ENCODE data around the gene ZFPM1. TPM values are rescaled to one million over a fixed set of nuclear protein-coding genes. Genes with fewer than 3 reads are reported as not detected.
A peak's percentile ranks its signal among the peaks of the same experiment; 100 is the strongest.
"Not testable (repeated sequence)": the region's sequence is repeated elsewhere in the genome, so short reads cannot be mapped to it uniquely, and the experiment has no call there.

Gene ZFPM1
- 3.6 TPM for total RNA-seq
- long read RNA-seq, partial matches to known transcripts = 2 of 11 reads
- long read RNA-seq, other reads (novel, unspliced or antisense) = 9 of 11 reads

DNA sequence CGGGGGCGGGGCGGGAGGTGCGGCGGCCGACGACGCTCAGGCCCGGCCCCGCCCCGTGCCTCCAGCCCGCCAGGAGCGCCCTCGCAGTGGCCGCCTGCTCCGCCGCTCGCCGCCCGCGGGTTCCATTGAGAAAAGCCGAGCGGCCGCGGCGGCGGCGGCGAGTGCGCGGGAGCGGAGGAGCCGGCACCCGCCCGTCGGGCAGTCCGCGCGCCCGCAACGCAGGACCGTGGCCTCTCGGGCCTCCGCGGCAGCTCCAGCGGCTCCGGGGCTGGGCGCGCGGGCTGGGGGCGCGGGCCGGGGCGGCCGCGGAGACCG is at the start of gene ZFPM1:
ZFPM1 (plus strand) TSS at position 64 of the 315 bp plus-strand sequence. CDS start 359 bp downstream, outside the sequence.
- DNase-seq = no peak
- intact Hi-C loops (cut with DNase I) = no loop called here
- no peak for ATAC-seq (ENCODE audit: poor library complexity)

DNA sequence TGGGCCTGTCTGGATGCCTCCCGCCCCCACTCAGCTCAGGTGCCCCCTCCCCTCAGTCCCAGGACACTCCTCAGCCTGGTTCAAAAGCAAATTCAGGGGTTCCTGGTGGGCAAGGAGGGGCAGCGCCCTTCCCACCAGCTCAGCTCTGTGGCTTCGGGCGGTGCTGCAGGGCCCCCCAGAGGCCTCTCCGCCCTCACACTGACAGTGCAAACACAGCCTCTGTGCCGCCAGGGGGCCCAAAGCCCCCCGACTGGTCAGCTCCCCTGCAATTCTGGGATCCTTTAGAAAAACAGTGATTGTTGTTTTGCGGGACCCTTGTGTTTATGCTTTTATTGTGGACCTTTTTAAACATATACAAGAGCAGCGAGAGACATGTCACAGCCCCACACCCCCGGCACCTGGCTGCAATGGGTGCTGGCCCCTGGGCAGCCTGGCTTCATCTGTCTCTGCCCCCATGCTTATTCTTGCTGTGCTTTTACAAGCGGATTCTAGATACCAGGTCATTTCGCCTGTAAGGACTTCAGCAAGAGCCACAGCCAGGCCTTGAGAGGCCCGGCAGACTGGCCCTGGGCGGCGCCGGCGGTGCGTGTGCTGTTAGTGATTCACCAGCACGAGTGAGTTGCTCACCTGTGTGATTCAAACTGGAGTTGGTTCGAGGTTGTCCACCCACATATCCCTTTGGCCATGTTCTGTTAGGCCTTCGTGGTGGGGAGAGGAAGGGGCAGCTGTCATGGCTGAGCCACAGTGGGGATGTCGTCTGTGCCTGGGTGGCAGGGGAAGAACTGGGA is 49.1 kb upstream of the ZFPM1 start:
- DNase-seq (no peak), ATAC-seq (ENCODE audit: poor library complexity) (no peak)
- intact Hi-C loops (cut with DNase I) = no loop called here

DNA sequence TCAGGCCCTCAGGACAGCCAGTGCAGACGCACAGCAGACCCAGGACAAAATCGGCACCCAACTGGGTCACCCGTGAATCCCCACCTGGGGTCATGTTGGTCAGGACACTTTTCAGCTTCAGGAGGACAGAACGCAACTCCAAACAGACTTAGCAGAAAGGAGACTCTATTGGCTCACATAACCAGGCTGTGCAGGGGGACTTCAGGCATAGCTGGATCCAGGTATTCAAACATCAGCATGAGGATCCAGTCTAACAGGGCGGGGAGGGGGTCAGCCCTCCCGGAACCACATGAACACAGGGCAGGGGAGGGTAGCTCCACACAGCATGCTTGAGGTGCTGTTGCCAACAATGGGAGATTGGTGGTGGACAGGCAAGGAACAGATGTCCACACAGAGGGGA is 48.3 kb upstream of the ZFPM1 start:
- intact Hi-C loops (cut with DNase I) = no loop called here
- no peak for DNase-seq

DNA sequence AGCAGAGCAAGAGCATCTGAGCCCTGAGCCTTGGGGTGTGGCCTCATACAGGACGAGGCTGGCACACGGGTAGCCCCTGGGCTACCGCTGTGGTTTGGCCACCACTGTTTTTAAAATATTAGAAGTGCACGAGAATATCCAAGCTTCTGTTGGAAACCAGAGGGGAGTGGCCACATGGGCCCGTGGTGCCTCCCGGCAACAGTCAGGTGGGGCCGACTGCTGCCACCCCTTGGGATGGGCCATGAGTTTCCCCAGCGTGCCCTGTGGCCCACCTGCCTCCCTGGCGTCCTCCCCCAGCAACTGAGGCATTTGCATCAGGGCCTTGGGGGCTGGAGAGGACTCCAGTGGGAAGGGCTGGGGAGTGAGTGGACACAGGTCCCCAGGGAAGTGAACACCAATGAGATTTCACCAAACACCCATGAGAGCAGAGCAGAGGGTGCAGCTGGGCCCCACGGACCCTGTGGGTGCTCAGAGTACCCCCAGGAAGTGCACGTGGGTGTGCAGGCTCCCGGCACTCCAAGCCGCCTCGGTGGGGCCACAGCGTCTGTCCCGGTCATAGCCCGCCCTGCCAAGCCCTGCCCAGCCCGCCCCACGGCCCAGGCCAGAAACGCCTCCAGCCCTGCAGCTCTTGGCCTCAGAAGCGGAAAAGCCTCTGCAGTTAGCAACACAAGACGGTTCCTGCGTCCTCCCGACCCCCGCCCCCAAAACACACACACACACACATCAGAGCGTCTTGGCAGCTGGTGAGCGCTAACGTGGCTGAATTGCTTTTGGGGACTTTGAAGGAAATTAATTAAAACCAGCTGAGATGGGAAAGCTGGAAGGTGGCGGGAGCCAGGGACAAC is 47.6 kb upstream of the ZFPM1 start:
- intact Hi-C loops (cut with DNase I) = no loop called here
- DNase-seq (peak; percentile 68), ATAC-seq (ENCODE audit: poor library complexity) (peak; percentile 66)

More for the DNA sequence above, 48.3 kb upstream of the ZFPM1 start:
- no peak for ATAC-seq (ENCODE audit: poor library complexity)

DNA sequence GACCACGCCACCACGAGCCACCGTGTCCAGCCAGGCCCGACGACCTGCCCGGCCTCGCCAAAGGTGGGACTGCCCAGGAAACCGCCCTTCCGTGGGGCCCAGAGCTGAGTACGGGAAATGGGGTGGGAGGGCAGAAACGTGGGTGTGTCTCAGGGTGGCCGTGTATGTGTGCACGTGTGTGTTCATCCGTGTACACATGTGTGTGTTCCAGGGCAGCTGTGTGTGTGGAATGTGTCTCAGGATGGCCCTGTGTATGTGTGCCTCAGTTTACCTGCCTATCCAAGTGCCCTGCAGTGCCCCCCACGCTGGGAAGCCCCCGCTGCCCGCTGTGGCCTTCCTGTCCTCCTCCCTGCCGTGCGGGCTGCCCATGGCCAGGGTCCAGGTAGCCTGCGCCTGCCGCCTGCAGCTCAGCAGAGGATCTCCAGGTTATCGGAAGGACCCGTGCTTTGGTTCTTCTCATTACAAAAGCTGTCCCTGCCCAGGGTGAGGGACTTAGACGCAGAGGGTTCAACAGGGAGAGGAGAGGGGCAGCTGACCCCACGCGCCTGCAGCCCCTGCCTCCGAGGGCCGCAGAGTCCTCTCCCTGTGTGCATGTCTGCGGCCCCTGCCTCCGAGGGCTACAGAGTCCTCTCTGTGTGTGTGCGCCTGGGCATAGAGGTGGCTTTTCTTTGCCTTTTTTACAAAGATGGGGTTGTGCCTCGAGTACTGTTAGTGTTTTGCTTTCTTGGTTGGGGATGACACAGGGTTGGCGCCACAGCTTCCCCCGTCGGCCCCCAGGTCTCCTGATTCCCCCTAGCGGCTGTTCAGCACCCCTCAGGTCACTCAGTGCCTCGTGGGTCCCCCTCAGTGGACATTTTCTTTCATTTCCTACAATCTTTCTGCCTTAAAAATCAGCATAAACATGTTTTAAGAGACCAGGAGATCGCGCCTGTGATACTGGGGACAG is 46.7 kb upstream of the ZFPM1 start:
- DNase-seq (no peak), ATAC-seq (ENCODE audit: poor library complexity) (no peak)
- intact Hi-C loops (cut with DNase I) = no loop called here

DNA sequence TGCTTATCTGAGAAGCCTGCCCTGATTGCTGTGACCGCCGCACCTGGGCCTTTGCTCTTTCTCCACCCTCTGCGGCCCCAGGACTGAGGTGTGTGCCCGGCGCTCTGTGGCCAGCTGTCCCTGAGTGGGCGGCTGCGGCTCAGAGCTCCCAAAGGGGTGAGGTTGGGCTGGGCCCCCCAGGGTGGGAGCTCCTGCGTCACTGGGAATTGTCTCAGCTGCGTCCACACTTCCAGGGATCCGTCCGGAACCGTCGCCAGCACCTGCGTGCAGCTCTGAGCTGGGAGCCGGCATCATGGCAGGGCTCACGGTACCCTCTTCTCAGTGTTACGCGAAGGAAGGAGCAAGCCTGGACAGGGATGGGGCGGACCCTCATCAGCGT is 46.0 kb upstream of the ZFPM1 start:
- intact Hi-C loops (cut with DNase I) = no loop called here
- no peak for ATAC-seq (ENCODE audit: poor library complexity)
- no peak for DNase-seq

DNA sequence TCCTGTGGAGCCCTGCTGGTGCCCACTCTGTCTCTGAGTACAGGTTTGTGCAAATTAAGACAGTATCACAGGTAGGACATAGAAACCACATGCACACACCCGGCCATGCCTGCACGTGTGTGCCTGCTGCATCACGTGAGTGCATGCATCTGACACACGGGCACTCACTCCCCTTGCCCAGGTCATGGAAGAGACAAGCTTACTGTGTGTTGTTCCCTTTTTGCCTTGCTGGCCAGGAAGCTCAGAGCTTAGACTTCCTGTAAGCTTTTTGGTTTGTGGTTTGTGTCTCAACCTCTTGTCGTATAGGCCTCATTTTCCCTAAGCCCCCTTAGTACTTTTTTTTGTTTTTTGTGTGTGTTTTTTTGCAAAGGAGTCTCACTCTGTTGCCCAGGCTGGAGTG is 45.3 kb upstream of the ZFPM1 start:
- no peak for ATAC-seq (ENCODE audit: poor library complexity)
- no peak for DNase-seq
- intact Hi-C loops (cut with DNase I) = no loop called here

DNA sequence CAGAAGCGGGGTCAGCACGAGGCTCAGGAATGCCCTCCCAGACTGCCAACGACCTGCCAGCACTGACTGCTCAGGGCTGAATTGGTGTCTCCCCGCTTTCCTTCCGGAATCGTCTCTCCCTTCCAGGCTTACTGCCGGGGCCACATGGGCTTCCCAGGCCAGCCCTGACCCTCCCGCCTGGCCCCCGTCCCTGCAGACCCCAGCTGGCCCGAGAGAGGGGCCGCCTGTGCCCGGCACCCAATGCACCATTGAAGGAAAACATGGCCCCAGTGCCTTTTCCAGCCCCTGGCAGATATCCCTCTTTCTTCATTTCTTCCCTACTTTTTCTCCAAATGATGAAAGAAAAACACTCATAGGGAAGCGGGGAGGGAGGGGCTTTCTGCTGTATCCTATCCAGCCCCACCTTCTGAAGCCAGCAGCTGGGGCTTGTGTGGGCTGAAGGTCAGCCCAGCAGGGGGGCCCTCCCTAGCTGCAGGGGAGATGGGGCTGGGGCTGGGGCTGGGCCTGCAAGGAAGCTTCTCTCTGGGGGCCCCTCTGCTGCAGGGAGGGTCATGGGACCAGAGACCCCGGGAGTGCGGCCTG is 44.4 kb upstream of the ZFPM1 start:
- intact Hi-C loops (cut with DNase I) = no loop called here
- DNase-seq (no peak), ATAC-seq (ENCODE audit: poor library complexity) (no peak)

DNA sequence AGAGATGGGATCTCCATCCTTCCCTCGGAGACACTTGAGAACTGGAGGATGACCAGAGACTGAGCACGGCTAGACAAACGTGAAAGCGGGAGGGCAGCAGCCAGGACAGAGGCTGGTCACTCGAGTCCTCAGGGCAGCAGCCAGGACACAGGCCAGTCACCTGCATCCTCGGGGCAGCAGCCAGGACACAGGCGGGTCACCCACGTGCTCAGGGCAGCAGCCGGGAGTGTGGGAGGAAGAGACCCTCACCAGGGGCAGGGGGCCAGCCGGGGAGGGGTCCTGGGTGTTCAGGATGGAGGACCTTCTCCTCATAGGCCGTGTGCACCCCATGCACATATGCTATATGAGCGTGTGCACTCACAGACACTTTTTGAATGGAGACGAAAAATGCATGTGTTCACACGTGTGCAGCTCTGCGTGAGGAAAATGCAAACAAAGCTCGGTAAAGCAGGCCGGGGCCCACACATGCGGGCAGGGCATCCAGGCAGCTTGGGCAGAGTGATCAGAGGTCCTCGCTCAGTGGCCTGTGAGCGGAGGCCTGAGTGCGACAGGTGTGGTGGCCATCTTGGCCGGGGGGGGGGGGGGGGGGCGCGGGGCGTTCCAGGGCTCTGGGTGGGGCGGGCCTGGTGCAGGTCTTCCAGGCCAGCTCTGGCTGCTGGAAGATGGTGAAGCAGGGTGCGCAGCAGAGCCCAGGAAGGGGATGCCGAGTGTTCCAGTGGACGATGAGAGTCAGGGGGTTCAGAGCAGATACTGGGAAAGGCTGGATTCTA is 43.6 kb upstream of the ZFPM1 start:
- DNase-seq (no peak), ATAC-seq (ENCODE audit: poor library complexity) (no peak)
- intact Hi-C loops (cut with DNase I) = no loop called here

DNA sequence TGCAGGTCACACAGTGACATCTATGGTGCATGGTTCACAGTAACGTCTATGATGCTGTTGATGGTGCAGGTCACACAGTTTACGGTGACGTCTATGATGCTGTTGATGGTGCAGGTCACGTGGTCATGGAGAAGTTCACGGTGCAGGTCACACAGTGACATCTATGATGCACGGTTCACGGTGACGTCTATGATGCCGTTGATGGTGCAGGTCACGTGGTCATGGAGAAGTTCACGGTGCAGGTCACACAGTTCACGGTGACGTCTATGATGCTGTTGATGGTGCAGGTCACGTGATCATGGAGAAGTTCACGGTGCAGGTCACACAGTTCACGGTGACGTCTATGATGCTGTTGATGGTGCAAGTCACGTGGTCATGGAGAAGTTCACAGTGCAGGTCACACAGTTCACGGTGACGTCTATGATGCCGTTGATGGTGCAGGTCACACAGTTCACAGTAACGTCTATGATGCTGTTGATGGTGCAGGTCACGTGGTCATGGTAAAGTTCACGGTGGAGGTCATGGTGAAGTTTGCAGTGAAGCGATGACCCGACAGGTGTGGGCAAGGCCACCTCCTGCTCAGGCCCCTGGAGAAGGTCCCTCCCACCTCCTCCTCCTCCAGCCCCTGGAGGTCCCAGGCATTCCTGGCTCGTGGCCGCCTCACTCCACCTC is 42.6 kb upstream of the ZFPM1 start:
- intact Hi-C loops (cut with DNase I); DNase-seq; ATAC-seq (ENCODE audit: poor library complexity): not testable (repeated sequence)

DNA sequence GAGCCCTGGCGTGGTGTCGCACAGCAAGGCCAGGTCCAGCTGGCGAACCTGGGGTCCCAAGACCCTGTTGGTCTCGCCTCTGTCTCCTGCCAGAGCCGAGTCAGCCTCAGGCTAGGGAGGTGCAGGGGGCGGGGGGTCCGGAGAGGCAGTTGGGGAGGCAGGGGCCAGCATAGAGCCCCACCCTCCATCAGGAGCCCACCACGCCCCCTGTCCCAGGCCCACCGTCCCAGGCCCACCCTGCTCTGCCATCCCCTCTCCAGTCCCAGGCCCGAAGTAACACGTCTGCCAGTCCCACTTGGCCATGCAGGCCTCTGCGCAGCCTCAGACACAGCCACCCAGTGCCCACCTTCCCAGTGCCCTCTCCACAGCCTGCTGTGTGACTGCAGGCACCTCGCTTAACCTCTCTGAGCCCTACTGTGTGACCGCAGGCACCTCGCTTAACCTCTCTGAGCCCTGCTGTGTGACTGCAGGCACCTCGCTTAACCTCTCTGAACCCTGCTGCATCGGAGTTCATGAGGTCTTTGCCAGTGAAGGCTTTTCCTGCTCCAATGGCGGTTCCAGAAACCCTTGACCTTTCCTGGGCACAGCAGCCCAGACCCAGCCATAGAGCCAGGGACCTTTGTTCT is 41.0 kb upstream of the ZFPM1 start:
- intact Hi-C loops (cut with DNase I) = no loop called here
- DNase-seq (no peak), ATAC-seq (ENCODE audit: poor library complexity) (no peak)

DNA sequence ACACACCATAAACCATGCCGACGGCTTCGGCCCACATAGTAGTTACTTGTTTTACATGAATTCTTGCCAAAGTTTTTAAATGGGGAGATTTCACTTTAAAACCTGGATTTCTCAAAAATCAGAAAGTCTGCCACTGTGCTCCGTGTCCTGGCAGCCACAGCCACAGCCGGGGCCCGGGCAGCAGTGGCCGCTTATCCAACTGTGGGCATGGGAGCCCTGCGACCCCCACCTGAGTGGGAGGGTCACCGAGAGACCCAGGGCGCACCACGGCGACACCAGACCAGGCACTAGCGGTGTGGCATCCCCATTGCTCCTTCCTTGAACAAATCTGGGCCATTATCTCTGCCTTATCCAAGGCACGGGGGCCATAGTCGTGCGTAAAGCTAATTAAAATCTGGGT is 40.3 kb upstream of the ZFPM1 start:
- intact Hi-C loops (cut with DNase I) = no loop called here
- ATAC-seq (ENCODE audit: poor library complexity) (no peak), DNase-seq (no peak)

DNA sequence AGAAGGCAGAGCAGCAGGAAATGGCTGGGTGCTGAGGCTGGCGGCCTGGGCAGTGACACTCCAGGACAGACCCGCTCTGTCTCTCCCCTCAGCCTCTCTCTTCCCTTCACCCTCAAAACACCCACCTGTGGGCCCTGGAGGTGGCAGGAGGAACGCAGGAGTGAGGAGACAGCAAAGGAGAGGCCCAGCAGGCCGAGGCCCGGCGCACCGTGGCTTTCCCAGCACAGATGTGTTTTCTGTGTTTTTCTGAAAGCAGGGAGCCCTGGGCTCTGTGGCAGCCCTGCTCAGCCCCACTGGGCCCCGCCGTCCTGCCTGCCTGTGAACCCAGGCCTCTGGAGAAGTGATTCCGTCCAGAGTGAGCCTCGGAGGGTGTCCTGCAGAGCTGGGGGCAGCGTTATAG is 39.8 kb upstream of the ZFPM1 start:
- ATAC-seq (ENCODE audit: poor library complexity) = no peak
- intact Hi-C loops (cut with DNase I) = no loop called here
- no peak for DNase-seq

DNA sequence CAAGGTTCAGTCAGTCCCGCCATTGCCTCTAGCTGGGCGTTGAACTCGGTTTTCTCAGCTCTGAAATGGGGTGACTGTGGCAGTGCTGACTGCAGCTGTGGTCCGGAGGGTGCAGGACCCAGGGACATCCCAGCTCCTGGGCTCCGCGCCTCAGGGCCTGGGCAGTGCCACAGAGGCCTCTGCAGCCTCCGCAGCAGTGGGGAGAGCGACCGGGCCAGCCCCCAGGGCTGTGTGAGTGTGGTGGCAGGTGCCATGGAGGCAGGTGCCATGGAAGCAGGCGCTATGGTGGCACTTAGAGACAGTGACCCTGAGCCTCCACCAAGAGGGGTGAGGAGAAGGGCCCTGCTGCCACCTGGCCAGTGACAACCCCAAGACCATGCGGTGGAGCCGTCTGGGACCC is 39.4 kb upstream of the ZFPM1 start:
- DNase-seq (no peak), ATAC-seq (ENCODE audit: poor library complexity) (no peak)
- intact Hi-C loops (cut with DNase I) = no loop called here

DNA sequence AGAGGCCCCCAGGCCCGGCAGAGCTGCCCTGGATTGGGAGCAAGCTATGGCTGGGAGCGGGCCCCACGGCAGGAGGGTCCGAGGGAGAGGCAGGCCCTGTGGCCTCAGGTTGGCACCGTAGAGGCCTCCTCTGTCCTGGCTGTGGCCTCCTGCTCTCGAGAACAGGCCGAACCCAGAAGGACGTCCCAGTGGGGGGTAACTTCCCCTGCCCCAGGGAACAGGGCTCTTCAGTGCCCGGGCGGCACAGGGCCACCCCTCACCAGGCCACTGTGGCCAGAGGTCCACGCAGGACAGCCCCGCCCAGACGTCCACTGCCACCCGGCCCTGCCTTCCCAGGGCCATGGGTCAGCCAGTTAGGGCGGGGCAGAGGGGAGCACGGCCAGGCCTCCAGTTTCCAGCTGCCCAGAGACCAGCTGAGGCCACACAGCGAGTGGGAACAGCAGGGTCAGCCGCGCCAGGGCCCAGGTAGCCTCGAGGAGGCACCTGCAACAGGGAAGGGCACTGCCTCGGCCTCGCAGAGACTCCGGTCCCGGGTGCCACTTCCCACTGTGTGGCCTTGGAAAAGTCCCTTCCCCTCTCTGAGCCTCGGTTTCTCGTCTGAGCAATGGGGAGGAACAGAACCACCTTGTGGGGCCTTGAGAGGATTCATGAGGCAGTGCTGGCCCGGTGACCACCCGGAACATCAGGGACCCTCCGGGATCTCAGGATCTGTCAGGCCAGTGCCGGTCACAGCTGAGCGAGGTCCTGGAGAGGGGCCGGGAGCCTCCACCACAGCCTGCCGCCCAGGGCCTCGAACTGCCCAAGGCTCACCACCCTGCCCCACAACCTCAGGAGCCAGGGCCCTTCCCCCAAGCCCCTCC is 38.3 kb upstream of the ZFPM1 start:
- DNase-seq (no peak), ATAC-seq (ENCODE audit: poor library complexity) (no peak)
- intact Hi-C loops (cut with DNase I) = no loop called here

DNA sequence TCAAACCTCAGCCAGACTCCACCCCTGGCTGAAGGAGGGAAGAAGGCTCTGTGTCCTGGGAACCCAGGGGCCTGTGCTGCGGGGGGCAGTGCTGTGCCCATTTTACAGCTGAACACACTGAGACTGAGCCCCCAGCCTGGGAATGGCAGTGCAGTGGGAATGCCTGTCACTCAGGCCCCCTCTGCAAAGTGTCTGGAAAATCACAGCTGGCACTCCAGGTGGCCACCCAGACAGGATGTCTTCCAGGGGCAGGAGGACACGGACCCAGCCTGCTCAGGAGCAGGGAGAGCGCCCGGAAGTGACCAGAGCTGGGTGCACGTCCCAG is 37.7 kb upstream of the ZFPM1 start:
- intact Hi-C loops (cut with DNase I) = no loop called here
- ATAC-seq (ENCODE audit: poor library complexity) (no peak), DNase-seq (no peak)
